Measurements from ENCODE around the gene AJM1. TPM values are rescaled to one million over a fixed set of nuclear protein-coding genes. Genes with fewer than 3 reads are reported as not detected.

Gene AJM1
- total and polyA plus RNA-seq, 4 donors, result 0.63 to 26.9 (median 6.2) TPM

- H3K36me3 ChIP-seq (ENCODE audit: control insufficient read depth in 1 of 2, insufficient read depth in 2 of 2, low read length in 1 of 2), result no peaks in the 10 kb centered on the region
- H3K4me1 ChIP-seq (ENCODE audit: control insufficient read depth in 1 of 2, insufficient read depth in 2 of 2, low read length in 2 of 2), result no peaks in the 10 kb centered on the region
- no peak overlapping the region for H3K27ac ChIP-seq (ENCODE audit: low read depth in 1 of 2, low read length in 2 of 2)
- H3K9me3 ChIP-seq (ENCODE audit: control insufficient read depth, low read length), result no peaks in the 10 kb centered on the region
- ATAC-seq (ENCODE audit: low FRiP score) (no peak), DNase-seq (no peak)
- H3K4me3 ChIP-seq (ENCODE audit: low read length in 2 of 2), result no peak overlapping the region
- WGBS, 2 donors, result 12 to 13% methylated on average over 79 to 98 of the region's 98 CpGs
- H3K27me3 ChIP-seq (ENCODE audit: control insufficient read depth in 1 of 2, insufficient read depth in 2 of 2, low read length in 1 of 2), result no peaks in the 10 kb centered on the region
- intact Hi-C loops (cut with DNase I), result loop anchor here in 1 of 2 donors (5.0 to 10.0 kb wide), 2 partner anchors 41 to 148 kb away; partner anchors contain the start of genes CLIC3, PAXX and TRAF2
Measured at GRCh38 chr9:136846376-136847087, 4.3 kb downstream of the AJM1 start.

GRCh38 chr9:136847088-136847825 is 5.0 kb downstream of the AJM1 start:
- Histone ChIP-seq H3K27ac (ENCODE audit: low read depth in 1 of 2, low read length in 2 of 2) (no peak overlapping the region), H3K4me1 (ENCODE audit: control insufficient read depth in 1 of 2, insufficient read depth in 2 of 2, low read length in 2 of 2) (no peaks in the 10 kb centered on the region), H3K9me3 (ENCODE audit: control insufficient read depth, low read length) (no peaks in the 10 kb centered on the region), H3K36me3 (ENCODE audit: control insufficient read depth in 1 of 2, insufficient read depth in 2 of 2, low read length in 1 of 2) (no peaks in the 10 kb centered on the region), H3K4me3 (ENCODE audit: low read length in 2 of 2) (peak overlapping the region; percentile 52 to 80), H3K27me3 (ENCODE audit: control insufficient read depth in 1 of 2, insufficient read depth in 2 of 2, low read length in 1 of 2) (no peaks in the 10 kb centered on the region)
- ATAC-seq (ENCODE audit: low FRiP score), result peak; percentile 3
- intact Hi-C loops (cut with DNase I), result loop anchor here in 1 of 2 donors (5.0 to 10.0 kb wide), 2 partner anchors 40 to 148 kb away; partner anchors contain the start of genes CLIC3, PAXX and TRAF2
- 4 to 10% methylated on average over 46 to 75 of the region's 75 CpGs for WGBS, 2 donors
- peak in 1 of 2 donors; percentile 80 for DNase-seq

GRCh38 chr9:136847826-136848392 is 5.6 kb downstream of the AJM1 start:
- DNase-seq, result peak; percentile 95
- intact Hi-C loops (cut with DNase I), result loop anchor here (2.0 to 10.0 kb wide), 3 partner anchors 39 to 147 kb away; partner anchors contain the start of genes TRAF2 (in 2 of the 2), CLIC3 (in 1 of the 2) and PAXX (in 1 of the 2)
- no peaks in the 10 kb centered on the region for H3K4me1 ChIP-seq (ENCODE audit: control insufficient read depth in 1 of 2, insufficient read depth in 2 of 2, low read length in 2 of 2)
- no peaks in the 10 kb centered on the region for H3K9me3 ChIP-seq (ENCODE audit: control insufficient read depth, low read length)
- WGBS, 2 donors, result 0% methylated on average over 37 to 48 of the region's 48 CpGs
- H3K4me3 ChIP-seq (ENCODE audit: low read length in 2 of 2), result peak overlapping the region; percentile 52 to 80
- no peaks in the 10 kb centered on the region for H3K36me3 ChIP-seq (ENCODE audit: control insufficient read depth in 1 of 2, insufficient read depth in 2 of 2, low read length in 1 of 2)
- H3K27ac ChIP-seq (ENCODE audit: low read depth in 1 of 2, low read length in 2 of 2), result no peak overlapping the region
- no peaks in the 10 kb centered on the region for H3K27me3 ChIP-seq (ENCODE audit: control insufficient read depth in 1 of 2, insufficient read depth in 2 of 2, low read length in 1 of 2)
- ATAC-seq (ENCODE audit: low FRiP score), result peak; percentile 34

GRCh38 chr9:136848393-136849037 is 6.2 kb downstream of the AJM1 start:
- 1% methylated on average over 36 to 52 of the region's 53 CpGs for WGBS, 2 donors
- no peaks in the 10 kb centered on the region for H3K27me3 ChIP-seq (ENCODE audit: control insufficient read depth in 1 of 2, insufficient read depth in 2 of 2, low read length in 1 of 2)
- peak overlapping the region in 1 of 2 donors; percentile 53 for H3K27ac ChIP-seq (ENCODE audit: low read depth in 1 of 2, low read length in 2 of 2)
- intact Hi-C loops (cut with DNase I), result loop anchor here (2.0 to 10.0 kb wide), 3 partner anchors 38 to 146 kb away; partner anchors contain the start of genes TRAF2 (in 2 of the 2), CLIC3 (in 1 of the 2) and PAXX (in 1 of the 2)
- no peaks in the 10 kb centered on the region for H3K4me1 ChIP-seq (ENCODE audit: control insufficient read depth in 1 of 2, insufficient read depth in 2 of 2, low read length in 2 of 2)
- DNase-seq (no peak), ATAC-seq (ENCODE audit: low FRiP score) (peak; percentile 30)
- peak overlapping the region; percentile 52 to 80 for H3K4me3 ChIP-seq (ENCODE audit: low read length in 2 of 2)
- H3K9me3 ChIP-seq (ENCODE audit: control insufficient read depth, low read length), result no peaks in the 10 kb centered on the region
- no peaks in the 10 kb centered on the region for H3K36me3 ChIP-seq (ENCODE audit: control insufficient read depth in 1 of 2, insufficient read depth in 2 of 2, low read length in 1 of 2)

GRCh38 chr9:136849038-136849959 is 7.0 kb downstream of the AJM1 start, which contains the start of gene PHPT1:
Gene PHPT1 (plus strand): TSS chr9:136849409. CDS start chr9:136849431, 22 bp downstream.
- no peaks in the 10 kb centered on the region for H3K4me1 ChIP-seq (ENCODE audit: control insufficient read depth in 1 of 2, insufficient read depth in 2 of 2, low read length in 2 of 2)
- intact Hi-C loops (cut with DNase I), result loop anchor here (2.0 to 10.0 kb wide), 3 partner anchors 38 to 146 kb away; partner anchors contain the start of genes TRAF2 (in 2 of the 2), CLIC3 (in 1 of the 2) and PAXX (in 1 of the 2)
- WGBS, 2 donors, result 0 to 1% methylated on average over 62 to 77 of the region's 77 CpGs

GRCh38 chr9:136849960-136850865 is 7.9 kb downstream of the AJM1 start:
- no peaks in the 10 kb centered on the region for H3K4me1 ChIP-seq (ENCODE audit: control insufficient read depth in 1 of 2, insufficient read depth in 2 of 2, low read length in 2 of 2)
- WGBS, 2 donors, result 29 to 30% methylated on average over 41 to 43 of the region's 43 CpGs
- no peaks in the 10 kb centered on the region for H3K9me3 ChIP-seq (ENCODE audit: control insufficient read depth, low read length)
- H3K27me3 ChIP-seq (ENCODE audit: control insufficient read depth in 1 of 2, insufficient read depth in 2 of 2, low read length in 1 of 2), result no peaks in the 10 kb centered on the region
- no peaks in the 10 kb centered on the region for H3K36me3 ChIP-seq (ENCODE audit: control insufficient read depth in 1 of 2, insufficient read depth in 2 of 2, low read length in 1 of 2)
- peak overlapping the region; percentile 32 to 83 for H3K4me3 ChIP-seq (ENCODE audit: low read length in 2 of 2)
- H3K27ac ChIP-seq (ENCODE audit: low read depth in 1 of 2, low read length in 2 of 2), result peak overlapping the region in 1 of 2 donors; percentile 14
- ATAC-seq (ENCODE audit: low FRiP score) (no peak), DNase-seq (no peak)
- intact Hi-C loops (cut with DNase I), result loop anchor here (2.0 to 10.0 kb wide), 4 partner anchors 37 to 145 kb away; partner anchors contain the start of genes TRAF2 (in 2 of the 2), CLIC3 (in 1 of the 2), FBXW5 (in 1 of the 2) and PAXX (in 1 of the 2)

More at GRCh38 chr9:136849038-136849959, 7.0 kb downstream of the AJM1 start, which contains the start of gene PHPT1:
- DNase-seq, result peak; percentile 99
- peak within 1 kb of the TSS in 1 of 2 donors; percentile 88 for H3K27ac ChIP-seq (ENCODE audit: low read depth in 1 of 2, low read length in 2 of 2)
- peak within 1 kb of the TSS; percentile 52 to 83 for H3K4me3 ChIP-seq (ENCODE audit: low read length in 2 of 2)
- H3K36me3 ChIP-seq (ENCODE audit: control insufficient read depth in 1 of 2, insufficient read depth in 2 of 2, low read length in 1 of 2), result no peaks in the 10 kb centered on the region
- ATAC-seq (ENCODE audit: low FRiP score), result peak; percentile 95
- no peaks in the 10 kb centered on the region for H3K9me3 ChIP-seq (ENCODE audit: control insufficient read depth, low read length)
- no peaks in the 10 kb centered on the region for H3K27me3 ChIP-seq (ENCODE audit: control insufficient read depth in 1 of 2, insufficient read depth in 2 of 2, low read length in 1 of 2)
